K562 (cell line): ENCODE results near the gene LIMS2. TPM values are rescaled to one million over a fixed set of nuclear protein-coding genes. Genes with fewer than 3 reads are reported as not detected.

Experiments
- ATAC-seq: fragments of 200-7000 bp; cut with Tn5 transposase; 3 replicates; pipeline ENCODE4 v1.9.1; 2020; ENCODE audit warnings: moderate library complexity
- BruUV-seq: library from RNA; stranded (reverse); fragments of 400-500 nt; replicated peaks from 2 replicates; lab custom pipeline; 2021; lab: Mats Ljungman, UMichigan
- CTCF ChIA-PET: fragments of 300-600 bp; formaldehyde crosslinking; extraction: SDS; loops from one replicate; lab custom pipeline; 2021; ENCODE audit warnings: low intra/inter-chr PET ratio; lab: Yijun Ruan, JAX
- POLR2A ChIA-PET: fragments of 300-600, 350-650 bp; sonication (Branson Sonifier 250); formaldehyde crosslinking; extraction: SDS; loops from one replicate; lab custom pipeline; 2021; ENCODE audit warnings: antibody characterized with exemption, inconsistent platforms; lab: Yijun Ruan, JAX
- DNase-seq, 4 experiments: peaks; one replicate each; pipeline versions ENCODE4 v3.0.0 to v3.0.0-alpha.2; 2011 to 2018; ENCODE audit warnings: low spot score in 3 of 4, mixed read lengths in 3 of 4; ENCODE audit errors: extremely low read depth in 1 of 4
- FAIRE-seq: peaks from 2 replicates; lab custom pipeline; 2011; peaks lifted over from hg19 to GRCh38; lab: Jason Lieb, UNC
- H2AFZ ChIP-seq: 2 replicates; pipeline ENCODE4 v1.6.0; 2011; ENCODE audit warnings: low read depth, low read length, control low read depth, inconsistent platforms
- H3K27ac ChIP-seq: fragments of 200-600 bp; 3 replicates; pipeline ENCODE4 v1.8.0; 2011; ENCODE audit warnings: low read depth, mild to moderate bottlenecking, control low read depth, inconsistent platforms, low read length, moderate library complexity, mixed read lengths; ENCODE audit errors: extremely low read depth
- H3K27me3 ChIP-seq, 2 experiments: fragments of 300-600 bp in 1 of 2; 2 replicates in 1 of 2; 3 replicates in 1 of 2; pipeline versions ENCODE4 v1.6.0 to v1.8.0; 2011; ENCODE audit warnings: inconsistent platforms in 2 of 2, low read length in 2 of 2, mild to moderate bottlenecking in 1 of 2, mixed read lengths in 1 of 2, moderate library complexity in 1 of 2; ENCODE audit not compliant: control insufficient read depth in 2 of 2, insufficient read depth in 2 of 2
- H3K36me3 ChIP-seq: fragments of 300-600 bp; 3 replicates; pipeline ENCODE4 v1.8.0; 2011; ENCODE audit warnings: mild to moderate bottlenecking, low read length, inconsistent platforms; ENCODE audit not compliant: control insufficient read depth, insufficient read depth
- H3K4me1 ChIP-seq, 2 experiments: fragments of 200-600 bp in 1 of 2; replicated peaks in 1 of 2; 2 replicates in 1 of 2; 3 replicates in 1 of 2; pipeline versions ENCODE4 v1.5.1 to v1.8.0; 2011; ENCODE audit warnings: inconsistent platforms in 2 of 2, low read length in 2 of 2, mild to moderate bottlenecking in 1 of 2, mixed read lengths in 1 of 2, moderate library complexity in 1 of 2; ENCODE audit not compliant: control insufficient read depth in 2 of 2, insufficient read depth in 2 of 2
- H3K4me2 ChIP-seq: 2 replicates; pipeline ENCODE4 v1.6.1; 2011; ENCODE audit warnings: low read length, control low read depth, inconsistent platforms, mixed read lengths; ENCODE audit not compliant: insufficient read depth
- H3K4me3 ChIP-seq: fragments of 200-600 bp; sonication (generic), shearing (Covaris generic); 2 replicates; pipeline ENCODE4 v1.5.1; 2016; ENCODE audit warnings: control low read depth, inconsistent platforms
- H3K79me2 ChIP-seq: fragments of 200-600 bp; 3 replicates; pipeline ENCODE4 v1.8.0; 2011; ENCODE audit warnings: low read length, inconsistent platforms; ENCODE audit not compliant: control insufficient read depth, insufficient read depth
- H3K9ac ChIP-seq, 2 experiments: 2 replicates each; pipeline versions ENCODE4 v1.6.0 to v1.6.1; 2011; ENCODE audit warnings: low read depth in 2 of 2, low read length in 2 of 2, control low read depth in 1 of 2, inconsistent platforms in 1 of 2, mild to moderate bottlenecking in 1 of 2, mixed read lengths in 1 of 2; ENCODE audit not compliant: insufficient read depth in 1 of 2
- H3K9me1 ChIP-seq: one replicate; pipeline ENCODE4 v1.6.0; 2011; ENCODE audit warnings: inconsistent platforms, mild to moderate bottlenecking, low read length, moderate library complexity; ENCODE audit not compliant: control insufficient read depth, insufficient read depth
- H3K9me3 ChIP-seq: replicated peaks from 2 replicates; pipeline ENCODE4 v1.5.1; 2011; ENCODE audit warnings: low read depth, low read length, inconsistent platforms; ENCODE audit not compliant: control insufficient read depth, insufficient read depth
- H4K20me1 ChIP-seq: replicated peaks from 2 replicates; pipeline ENCODE4 v1.6.1; 2011; ENCODE audit warnings: low read length, inconsistent platforms, mixed read lengths; ENCODE audit not compliant: control insufficient read depth, insufficient read depth
- DDX20 ChIP-seq: fragments of 450-650 bp; IDR thresholded peaks from 2 replicates; pipeline ENCODE4 v1.6.1; 2016; ENCODE audit warnings: missing genetic modification characterization, low read depth, mild to moderate bottlenecking, missing compliant biosample characterization, moderate library complexity
- EP300 ChIP-seq: IDR thresholded peaks from 2 replicates; pipeline ENCODE4 v1.6.1; 2012; ENCODE audit warnings: low read length, improper control_type of control experiment
- FUS ChIP-seq: fragments of 200-400 bp; formaldehyde crosslinking; optimal IDR thresholded peaks from 2 replicates; pipeline ENCODE3; 2017; ENCODE audit warnings: low read depth, low read length
- LEF1 ChIP-seq: fragments of 450-650 bp; IDR thresholded peaks from 2 replicates; pipeline ENCODE4 v1.6.1; 2016; ENCODE audit warnings: mild to moderate bottlenecking
- NR2C1 ChIP-seq, 2 experiments: fragments of 450-650 bp; IDR thresholded peaks; 2 replicates each; pipeline ENCODE4 v1.6.1; 2017; ENCODE audit warnings: mild to moderate bottlenecking in 2 of 2, antibody characterized with exemption in 1 of 2, inconsistent platforms in 1 of 2, missing compliant biosample characterization in 1 of 2, missing genetic modification characterization in 1 of 2
- RBM39 ChIP-seq: fragments of 200-400 bp; formaldehyde crosslinking; optimal IDR thresholded peaks from 2 replicates; pipeline ENCODE3; 2018; ENCODE audit warnings: low read depth, low read length
- TFAM ChIP-seq: fragments of 250-450 bp; sonication (Bioruptor Pico); conservative IDR thresholded peaks from 2 replicates; pipeline ENCODE4 v1.5.0; 2021; ENCODE audit warnings: mild to moderate bottlenecking, moderate library complexity
- ZNF77 ChIP-seq: fragments of 250-450 bp; sonication (Bioruptor Pico); IDR thresholded peaks from 2 replicates; pipeline ENCODE4 v1.5.0; 2020
- ZSCAN32 ChIP-seq: fragments of 450-650 bp; formaldehyde crosslinking; IDR thresholded peaks from 2 replicates; pipeline ENCODE4 v1.4.0; 2020; ENCODE audit warnings: mild to moderate bottlenecking, moderate library complexity
- WGBS: fragments of 100-300 bp; shearing (Covaris generic); methylation state at CpG from one replicate; pipeline ENCODE4 v1.1.6; 2016; ENCODE audit warnings: low coverage, mixed read lengths; ENCODE audit not compliant: insufficient coverage; ENCODE audit errors: missing lambda C conversion rate; 5-methylcytosine and 5-hydroxymethylcytosine counted together
- in situ Hi-C: fragments of 300-500 bp; cut with MboI; formaldehyde crosslinking; loops from 4 replicates; pipeline ENCODE4 v1.15.0; 2018; ENCODE audit warnings: inconsistent platforms, mixed read lengths
- intact Hi-C: fragments of 100-400 bp; cut with micrococcal nuclease; formaldehyde crosslinking; loops from 2 replicates; pipeline ENCODE4 v1.14.2; 2022
- polyA plus RNA-seq, 8 experiments: library from polyadenylated mRNA; depleted of rRNA in 4 of 8; stranded (reverse) in 5 of 8; unstranded in 3 of 8; fragments of >200 nt; fragmentation: Nextera tagmentation in 2 of 8; fragmentation: Illumina TruSeq in 1 of 8; extraction: Ambion mirVana in 2 of 8; extraction: Trizol in 1 of 8; gene quantifications; 2 replicates each; pipeline versions ENCODE4 v1.2.1 to v1.2.3, GENCODE V29; 2011 to 2014; ENCODE audit warnings: inconsistent platforms in 1 of 8, missing spikeins in 1 of 8
- total RNA-seq, 7 experiments: library from RNA; depleted of rRNA in 6 of 7; stranded (reverse); fragments of >200 nt in 6 of 7; fragmentation: Illumina TruSeq in 2 of 7; extraction: Trizol in 2 of 7; gene quantifications; 2 replicates each; pipeline versions ENCODE4 v1.2.1 to v1.2.3, GENCODE V29; 2011 to 2021; ENCODE audit warnings: low replicate concordance in 1 of 7
- TF ChIP-seq, protein P1 (sequence below): sonication (generic); formaldehyde crosslinking; IDR thresholded peaks from 2 replicates; pipeline ENCODE4 v1.5.0; 2020; ENCODE audit warnings: missing genetic modification reagents
- TF ChIP-seq, protein P2 (sequence below): sonication (generic); formaldehyde crosslinking; IDR thresholded peaks from 2 replicates; pipeline ENCODE4 v1.4.0; 2020; ENCODE audit warnings: mild to moderate bottlenecking, missing genetic modification reagents
- TF ChIP-seq, protein P3 (sequence below): sonication (generic); formaldehyde crosslinking; IDR thresholded peaks from 2 replicates; pipeline ENCODE4 v1.8.0; 2023; ENCODE audit warnings: mild to moderate bottlenecking, missing genetic modification reagents
- TF ChIP-seq, protein P4 (sequence below): fragments of 250-450 bp; sonication (Bioruptor Pico); IDR thresholded peaks from 2 replicates; pipeline ENCODE4 v1.8.0; 2022; ENCODE audit warnings: inconsistent platforms, mild to moderate bottlenecking, moderate library complexity, borderline replicate concordance

Gene LIMS2
- total and polyA plus RNA-seq, 9 of the 15 experiments (the other 6 are each of a cell fraction or from before 2014, with no cell fraction given) = 0.04 to 0.22 TPM; not detected in 7

DNA sequence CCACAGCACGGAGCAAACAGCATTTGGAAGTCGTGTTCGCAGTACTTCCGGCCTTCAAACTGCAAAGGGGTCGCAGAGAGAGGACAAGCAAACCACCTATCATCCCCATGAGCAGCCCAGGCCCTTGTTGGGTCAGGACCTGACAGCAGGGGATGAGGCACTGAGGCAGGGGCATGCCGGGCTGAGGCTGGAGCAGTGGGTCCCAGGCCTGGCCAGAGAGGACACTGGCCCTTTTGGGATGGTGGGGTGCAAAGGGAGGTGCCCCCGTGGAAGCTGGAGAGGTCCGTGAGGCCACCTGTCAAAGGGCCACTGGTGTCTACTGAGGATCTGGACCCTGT, 20.5 kb downstream of the LIMS2 start:
- no peak for FAIRE-seq
- TF ChIP-seq DDX20 (tag) (no peak), RBM39 (no peak), TFAM (no peak), FUS (no peak), NR2C1 (IDR thresholded peaks at IDR 0.05) (no peak), NR2C1 (tag; IDR thresholded peaks at IDR 0.05) (no peak), ZNF77 (CRISPR knock-in tag) (no peak), EP300 (no peak), ZSCAN32 (CRISPR knock-in tag) (no peak), LEF1 (no peak)
- TF ChIP-seq, protein P1, sequence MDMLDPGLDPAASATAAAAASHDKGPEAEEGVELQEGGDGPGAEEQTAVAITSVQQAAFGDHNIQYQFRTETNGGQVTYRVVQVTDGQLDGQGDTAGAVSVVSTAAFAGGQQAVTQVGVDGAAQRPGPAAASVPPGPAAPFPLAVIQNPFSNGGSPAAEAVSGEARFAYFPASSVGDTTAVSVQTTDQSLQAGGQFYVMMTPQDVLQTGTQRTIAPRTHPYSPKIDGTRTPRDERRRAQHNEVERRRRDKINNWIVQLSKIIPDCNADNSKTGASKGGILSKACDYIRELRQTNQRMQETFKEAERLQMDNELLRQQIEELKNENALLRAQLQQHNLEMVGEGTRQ (CRISPR knock-in tag) = no peak
- TF ChIP-seq, protein P2, sequence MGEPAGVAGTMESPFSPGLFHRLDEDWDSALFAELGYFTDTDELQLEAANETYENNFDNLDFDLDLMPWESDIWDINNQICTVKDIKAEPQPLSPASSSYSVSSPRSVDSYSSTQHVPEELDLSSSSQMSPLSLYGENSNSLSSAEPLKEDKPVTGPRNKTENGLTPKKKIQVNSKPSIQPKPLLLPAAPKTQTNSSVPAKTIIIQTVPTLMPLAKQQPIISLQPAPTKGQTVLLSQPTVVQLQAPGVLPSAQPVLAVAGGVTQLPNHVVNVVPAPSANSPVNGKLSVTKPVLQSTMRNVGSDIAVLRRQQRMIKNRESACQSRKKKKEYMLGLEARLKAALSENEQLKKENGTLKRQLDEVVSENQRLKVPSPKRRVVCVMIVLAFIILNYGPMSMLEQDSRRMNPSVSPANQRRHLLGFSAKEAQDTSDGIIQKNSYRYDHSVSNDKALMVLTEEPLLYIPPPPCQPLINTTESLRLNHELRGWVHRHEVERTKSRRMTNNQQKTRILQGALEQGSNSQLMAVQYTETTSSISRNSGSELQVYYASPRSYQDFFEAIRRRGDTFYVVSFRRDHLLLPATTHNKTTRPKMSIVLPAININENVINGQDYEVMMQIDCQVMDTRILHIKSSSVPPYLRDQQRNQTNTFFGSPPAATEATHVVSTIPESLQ (CRISPR knock-in tag) = no peak
- TF ChIP-seq, protein P3, sequence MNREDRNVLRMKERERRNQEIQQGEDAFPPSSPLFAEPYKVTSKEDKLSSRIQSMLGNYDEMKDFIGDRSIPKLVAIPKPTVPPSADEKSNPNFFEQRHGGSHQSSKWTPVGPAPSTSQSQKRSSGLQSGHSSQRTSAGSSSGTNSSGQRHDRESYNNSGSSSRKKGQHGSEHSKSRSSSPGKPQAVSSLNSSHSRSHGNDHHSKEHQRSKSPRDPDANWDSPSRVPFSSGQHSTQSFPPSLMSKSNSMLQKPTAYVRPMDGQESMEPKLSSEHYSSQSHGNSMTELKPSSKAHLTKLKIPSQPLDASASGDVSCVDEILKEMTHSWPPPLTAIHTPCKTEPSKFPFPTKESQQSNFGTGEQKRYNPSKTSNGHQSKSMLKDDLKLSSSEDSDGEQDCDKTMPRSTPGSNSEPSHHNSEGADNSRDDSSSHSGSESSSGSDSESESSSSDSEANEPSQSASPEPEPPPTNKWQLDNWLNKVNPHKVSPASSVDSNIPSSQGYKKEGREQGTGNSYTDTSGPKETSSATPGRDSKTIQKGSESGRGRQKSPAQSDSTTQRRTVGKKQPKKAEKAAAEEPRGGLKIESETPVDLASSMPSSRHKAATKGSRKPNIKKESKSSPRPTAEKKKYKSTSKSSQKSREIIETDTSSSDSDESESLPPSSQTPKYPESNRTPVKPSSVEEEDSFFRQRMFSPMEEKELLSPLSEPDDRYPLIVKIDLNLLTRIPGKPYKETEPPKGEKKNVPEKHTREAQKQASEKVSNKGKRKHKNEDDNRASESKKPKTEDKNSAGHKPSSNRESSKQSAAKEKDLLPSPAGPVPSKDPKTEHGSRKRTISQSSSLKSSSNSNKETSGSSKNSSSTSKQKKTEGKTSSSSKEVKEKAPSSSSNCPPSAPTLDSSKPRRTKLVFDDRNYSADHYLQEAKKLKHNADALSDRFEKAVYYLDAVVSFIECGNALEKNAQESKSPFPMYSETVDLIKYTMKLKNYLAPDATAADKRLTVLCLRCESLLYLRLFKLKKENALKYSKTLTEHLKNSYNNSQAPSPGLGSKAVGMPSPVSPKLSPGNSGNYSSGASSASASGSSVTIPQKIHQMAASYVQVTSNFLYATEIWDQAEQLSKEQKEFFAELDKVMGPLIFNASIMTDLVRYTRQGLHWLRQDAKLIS (CRISPR knock-in tag) = no peak
- TF ChIP-seq, protein P4, sequence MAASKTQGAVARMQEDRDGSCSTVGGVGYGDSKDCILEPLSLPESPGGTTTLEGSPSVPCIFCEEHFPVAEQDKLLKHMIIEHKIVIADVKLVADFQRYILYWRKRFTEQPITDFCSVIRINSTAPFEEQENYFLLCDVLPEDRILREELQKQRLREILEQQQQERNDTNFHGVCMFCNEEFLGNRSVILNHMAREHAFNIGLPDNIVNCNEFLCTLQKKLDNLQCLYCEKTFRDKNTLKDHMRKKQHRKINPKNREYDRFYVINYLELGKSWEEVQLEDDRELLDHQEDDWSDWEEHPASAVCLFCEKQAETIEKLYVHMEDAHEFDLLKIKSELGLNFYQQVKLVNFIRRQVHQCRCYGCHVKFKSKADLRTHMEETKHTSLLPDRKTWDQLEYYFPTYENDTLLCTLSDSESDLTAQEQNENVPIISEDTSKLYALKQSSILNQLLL (CRISPR knock-in tag) = no peak
- no peak overlapping the region; a peak in 1 of 4 replicates for H3K9ac ChIP-seq
- no peak for ATAC-seq
- no peaks in the 10 kb centered on the region for H3K79me2 ChIP-seq
- intact Hi-C loops (no loop called here), in situ Hi-C loops (no loop called here)
- ChIA-PET CTCF (no interaction called here), POLR2A (no interaction called here)
- no peak overlapping the region for H3K4me2 ChIP-seq
- 4% methylated on average over 6 of the region's 8 CpGs for WGBS
- H2AFZ ChIP-seq = no peak overlapping the region
- no peaks in the 10 kb centered on the region for H3K36me3 ChIP-seq
- no peaks in the 10 kb centered on the region; the same call in 1 of the 2 replicates for H3K9me3 ChIP-seq
- peaks cover 13% of the 10 kb centered on the region; the same call in 1 of the 2 replicates for H4K20me1 ChIP-seq
- BruUV-seq = no TSS peak
- H3K27ac ChIP-seq = no peak overlapping the region
- no peaks in the 10 kb centered on the region for H3K9me1 ChIP-seq
- DNase-seq = no peak
- peaks cover 0 to 23% of the 10 kb centered on the region in 2 experiments; a peak in 1 of 5 replicates for H3K4me1 ChIP-seq
- peaks cover 56 to 86% of the 10 kb centered on the region in 2 experiments for H3K27me3 ChIP-seq
- H3K4me3 ChIP-seq = no peak overlapping the region
